NCI-H2196 (cell line): ENCODE results near the gene FSTL5.

Experiments
- DNase-seq: peaks from one replicate; lab custom pipeline; 2025; ENCODE audit not compliant: unreplicated experiment; lab: John Stamatoyannopoulos, UW

Gene FSTL5

DNA sequence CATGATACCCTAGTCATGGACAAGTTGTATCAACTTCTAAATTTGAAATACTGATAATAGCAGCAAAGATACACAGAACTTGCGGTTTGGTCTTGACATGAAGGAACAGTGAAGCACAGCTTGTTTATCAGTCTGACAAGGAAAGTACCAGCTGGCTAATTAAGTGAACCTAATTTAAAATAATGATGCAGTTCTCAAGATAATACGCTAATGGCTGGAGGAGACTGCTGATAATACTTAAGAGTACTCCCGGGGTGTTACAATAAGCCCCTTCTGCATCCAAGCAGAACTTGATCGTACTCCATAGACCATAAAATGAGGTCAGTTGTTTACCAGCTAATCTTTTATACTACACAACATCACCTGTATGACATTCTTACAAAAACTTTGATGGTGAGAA lies 697.5 kb downstream of the FSTL5 start:
- no peak for DNase-seq

DNA sequence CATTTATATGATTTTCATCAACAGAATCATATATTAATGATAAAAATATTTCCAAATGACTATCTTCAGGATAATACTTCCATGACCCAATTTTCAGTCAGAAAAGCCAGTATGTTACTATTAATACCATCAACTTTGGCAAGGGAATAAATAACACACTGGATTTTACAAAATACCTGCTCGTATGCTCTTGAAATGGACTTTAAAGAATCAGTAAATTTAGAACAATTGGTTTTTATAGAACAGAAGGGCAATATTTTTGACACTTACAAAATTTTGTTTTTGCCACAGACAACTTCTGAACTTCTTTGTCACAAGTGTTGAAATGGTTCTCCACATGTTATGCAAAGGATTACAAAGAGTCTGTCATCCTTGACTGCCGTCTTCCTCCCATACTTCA lies 700.4 kb downstream of the FSTL5 start:
- DNase-seq: no peak

DNA sequence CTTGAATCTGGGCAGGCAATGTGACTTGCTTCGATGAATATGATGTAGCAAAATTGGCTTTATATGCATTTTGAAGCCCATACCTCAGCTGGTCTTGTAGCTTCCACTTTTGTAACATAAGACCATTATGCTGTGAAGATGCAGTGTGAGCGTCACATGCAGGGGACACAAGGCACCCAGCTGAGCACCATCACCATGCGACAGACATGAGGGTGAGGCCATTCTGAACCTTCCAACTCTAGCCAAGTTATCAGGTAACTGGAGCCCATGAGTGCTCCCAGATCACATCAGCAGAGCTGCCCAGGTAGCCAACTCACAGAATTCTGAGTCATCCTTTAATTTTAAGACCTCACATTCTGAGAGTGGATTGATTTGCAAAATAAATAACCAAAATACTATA lies 705.9 kb downstream of the FSTL5 start:
- no peak for DNase-seq

DNA sequence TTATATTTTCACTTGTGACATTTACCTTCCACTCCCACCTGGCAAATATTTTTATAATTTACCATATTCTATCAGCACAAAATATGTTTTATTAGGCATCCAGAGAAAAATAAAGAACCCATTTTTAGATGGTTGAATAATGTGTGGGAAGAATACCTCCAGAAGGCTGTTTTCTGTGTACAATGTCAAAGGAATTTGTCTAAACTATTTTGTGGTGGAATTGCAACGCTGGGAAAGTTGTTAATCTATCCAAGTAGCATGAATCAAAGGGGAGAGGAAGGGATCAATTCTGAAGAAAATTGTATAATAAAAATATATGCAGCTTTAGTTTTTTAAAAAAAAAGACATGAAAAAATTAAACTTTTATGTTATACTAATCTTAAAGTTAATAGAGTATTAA lies 706.5 kb downstream of the FSTL5 start:
- DNase-seq: no peak

- DNase-seq: no peak
Measured at GRCh38 chr4:161454860-161455259, 708.9 kb downstream of the FSTL5 start.

GRCh38 chr4:161448550-161449180 lies 715.1 kb downstream of the FSTL5 start:
- DNase-seq: no peak

GRCh38 chr4:161444626-161445025 lies 719.2 kb downstream of the FSTL5 start:
- no peak for DNase-seq

- no peak for DNase-seq
Measured at GRCh38 chr4:161442921-161443320, 720.9 kb downstream of the FSTL5 start.

- DNase-seq: no peak
Measured at GRCh38 chr4:161438096-161438495, 725.7 kb downstream of the FSTL5 start.

DNA sequence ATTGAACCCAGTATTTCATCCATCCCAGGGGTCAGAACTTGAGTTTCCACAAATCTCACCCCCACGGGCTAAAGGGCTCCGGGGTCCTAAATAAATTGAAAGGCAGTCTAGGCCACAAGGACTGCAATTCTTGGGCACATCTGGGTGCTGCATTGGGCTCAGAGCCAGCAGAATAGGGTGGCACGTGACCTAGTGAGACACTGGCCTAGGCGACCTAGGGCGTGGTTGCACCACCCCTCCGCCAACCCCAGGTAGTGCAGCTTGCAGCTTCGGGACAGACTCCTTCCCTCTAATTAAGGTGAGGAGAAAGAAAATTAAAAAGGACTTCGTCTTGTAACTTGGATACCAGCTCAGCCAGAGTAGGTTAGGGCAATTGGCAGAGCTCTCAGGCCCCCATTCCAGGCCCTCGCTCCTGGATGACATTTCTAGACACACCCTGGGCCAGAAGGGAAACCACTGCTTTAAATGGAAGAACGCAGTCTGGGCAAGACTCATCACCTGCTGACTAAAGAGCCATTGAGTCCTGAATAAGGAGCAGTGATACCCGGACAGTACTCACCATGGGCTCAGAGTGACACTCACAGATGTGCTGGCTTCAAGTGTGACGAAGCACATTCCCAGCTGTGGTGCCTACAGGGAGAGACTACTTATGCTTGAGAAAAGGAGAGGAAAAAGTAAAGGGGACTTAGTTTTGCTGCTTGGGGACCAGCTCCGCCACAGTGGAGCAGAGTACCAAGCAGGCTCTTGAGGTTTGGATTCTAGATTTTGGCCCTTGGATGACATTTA lies 735.4 kb downstream of the FSTL5 start:
- no peak for DNase-seq

- DNase-seq: no peak
Measured at GRCh38 chr4:161419822-161420221, 744.0 kb downstream of the FSTL5 start.

DNA sequence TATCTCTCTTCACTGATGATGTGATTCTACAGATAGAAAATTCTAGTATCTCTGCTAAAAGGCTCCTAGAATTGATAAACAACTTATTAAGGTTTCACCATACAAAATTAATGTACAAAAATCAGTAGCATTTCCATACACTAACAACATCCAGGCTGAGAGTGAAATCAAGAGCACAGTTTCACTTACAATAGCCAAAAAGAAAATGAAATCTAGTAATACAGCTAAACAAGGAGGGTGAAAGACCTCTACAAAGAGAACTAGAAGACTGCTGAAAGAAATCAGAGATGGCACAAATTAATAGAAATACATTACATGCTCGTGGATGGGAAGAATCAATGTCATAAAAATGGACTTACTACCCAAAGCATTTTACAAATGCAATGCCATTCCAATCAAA lies 751.9 kb downstream of the FSTL5 start:
- no peak for DNase-seq

DNA sequence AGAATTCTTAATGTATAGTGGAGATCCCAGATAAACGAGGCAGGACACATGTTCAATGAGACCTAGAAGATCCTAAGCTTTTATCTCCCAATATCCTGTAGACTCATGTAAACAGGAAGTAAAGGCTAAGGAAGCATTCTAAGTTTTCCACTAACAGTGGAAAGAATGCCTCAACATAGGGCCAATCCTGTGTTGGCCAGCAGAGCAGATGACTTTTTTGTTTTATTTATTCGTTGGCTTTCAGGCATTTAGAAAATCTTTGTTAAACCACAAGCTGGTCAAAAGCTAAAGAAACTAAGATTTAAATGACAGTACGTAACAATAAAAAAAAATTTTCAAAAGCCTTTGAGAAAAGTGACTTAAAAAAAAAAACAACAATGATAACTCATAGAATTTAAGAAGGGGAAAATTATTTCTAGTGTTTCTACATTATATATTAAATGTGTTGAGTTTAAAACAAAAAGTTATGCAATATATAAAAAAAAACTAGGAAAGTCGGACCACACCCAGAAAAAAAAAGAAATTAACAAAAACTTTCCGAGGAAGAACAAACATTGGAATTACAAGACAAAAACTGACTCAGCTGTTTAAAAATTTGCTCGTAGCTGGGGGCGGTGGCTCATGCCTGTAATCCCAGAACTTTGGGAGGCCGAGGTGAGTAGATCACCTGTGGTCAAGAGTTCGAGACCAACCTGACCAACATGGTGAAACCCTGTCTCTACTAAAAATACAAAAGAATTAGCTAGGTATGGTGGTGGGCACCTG lies 759.3 kb downstream of the FSTL5 start:
- no peak for DNase-seq

DNA sequence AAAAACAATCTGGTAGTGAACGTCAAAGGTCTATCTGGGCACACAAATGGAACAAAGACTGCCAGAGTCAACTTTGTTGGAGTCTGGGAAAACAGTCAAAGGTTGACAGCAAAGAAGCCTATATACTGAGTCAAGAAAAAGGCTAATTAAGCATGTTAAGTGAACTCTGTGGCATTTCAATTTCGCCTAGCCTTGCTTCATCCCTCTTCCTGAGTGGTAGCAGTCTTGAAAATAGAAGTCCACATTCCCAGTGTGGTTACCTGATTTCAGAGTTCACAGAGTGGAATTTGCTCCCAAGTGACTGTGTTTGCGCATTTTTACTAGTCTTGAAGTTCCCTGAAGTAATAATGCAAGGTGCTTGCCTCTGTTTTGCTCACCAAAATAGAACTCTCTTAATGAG lies 760.0 kb downstream of the FSTL5 start:
- no peak for DNase-seq

- no peak for DNase-seq
Measured at GRCh38 chr4:161393602-161394001, 770.2 kb downstream of the FSTL5 start.

GRCh38 chr4:161382655-161383054 lies 781.1 kb downstream of the FSTL5 start:
- DNase-seq: no peak

DNA sequence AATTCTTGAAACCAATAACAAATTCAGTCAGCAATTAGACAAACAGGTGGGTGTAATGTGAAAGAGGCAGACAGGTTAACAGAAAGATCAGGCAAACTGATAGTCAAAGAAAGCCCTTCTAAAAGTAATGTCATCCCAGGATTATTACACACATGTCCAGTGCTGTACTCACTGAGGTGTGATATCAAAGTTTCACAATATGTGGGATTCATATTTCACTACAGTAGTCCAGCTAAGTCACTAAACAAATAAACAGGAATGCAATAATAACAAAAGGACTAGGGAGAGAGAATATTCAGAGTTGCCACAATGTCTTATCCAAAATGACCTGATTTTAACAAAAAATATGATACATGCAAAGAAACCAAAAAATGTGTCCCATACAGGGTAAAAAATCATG lies 787.5 kb downstream of the FSTL5 start:
- no peak for DNase-seq

GRCh38 chr4:161364681-161365080 lies 799.1 kb downstream of the FSTL5 start:
- no peak for DNase-seq

GRCh38 chr4:161360982-161361381 lies 802.8 kb downstream of the FSTL5 start:
- no peak for DNase-seq

DNA sequence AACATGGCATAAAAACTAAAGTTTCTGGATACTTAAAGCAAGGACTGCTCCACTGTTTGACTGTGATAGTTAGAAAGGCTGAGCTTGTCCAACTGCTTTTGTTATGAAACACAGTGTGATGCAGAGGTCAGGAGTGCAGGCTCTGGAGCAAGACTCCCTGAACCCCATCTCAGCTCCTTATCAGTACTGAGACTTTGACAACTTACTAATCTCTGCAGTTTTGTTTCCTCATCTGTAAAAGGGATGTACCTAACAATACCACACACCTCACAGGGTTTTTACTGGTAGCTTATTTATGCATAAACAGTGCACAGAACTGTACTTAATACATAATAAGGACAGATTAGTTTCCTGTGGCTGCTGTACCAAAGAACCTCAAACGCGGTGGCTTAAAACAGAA lies 804.3 kb downstream of the FSTL5 start:
- no peak for DNase-seq

DNA sequence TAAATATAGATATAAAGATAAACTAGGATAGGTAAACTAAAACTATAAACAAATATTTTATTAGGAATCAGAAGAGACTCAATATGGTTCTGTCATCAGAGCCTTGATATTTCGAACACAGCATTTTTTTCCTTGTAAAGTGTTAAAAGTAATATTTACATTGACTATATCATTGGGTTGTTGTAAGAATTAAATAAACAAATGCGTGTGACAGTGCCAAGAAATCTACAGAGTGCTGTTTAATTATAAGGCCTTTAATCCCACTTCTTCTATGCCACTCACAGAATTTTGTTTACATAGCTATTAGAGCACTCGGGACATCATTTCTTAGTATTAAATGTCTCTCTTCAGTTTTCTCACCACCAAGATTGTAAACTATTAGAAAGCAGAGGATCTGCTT lies 807.4 kb downstream of the FSTL5 start:
- no peak for DNase-seq

GRCh38 chr4:161350946-161351345 lies 812.9 kb downstream of the FSTL5 start:
- DNase-seq: no peak
